SK-N-SH treated with all-trans-retinoic acid at 6 μM for 48 hours (cell line): ENCODE measurements around the gene ARHGEF4.

Source experiments
- PATZ1 ChIP-seq: fragments of 250-450 bp; sonication (Bioruptor Pico); IDR thresholded peaks from 2 replicates; pipeline ENCODE4 v1.8.0; 2020; ENCODE audit warnings: mild to moderate bottlenecking, moderate library complexity, borderline replicate concordance
- TOX ChIP-seq: fragments of 250-450 bp; sonication (Bioruptor Pico); IDR thresholded peaks from 2 replicates; pipeline ENCODE4 v1.8.0; 2021; ENCODE audit warnings: mild to moderate bottlenecking, moderate library complexity, borderline replicate concordance
- ZC3H10 ChIP-seq: fragments of 250-450 bp; sonication (Bioruptor Pico); IDR thresholded peaks from 2 replicates; pipeline ENCODE4 v1.5.1; 2021; ENCODE audit warnings: mild to moderate bottlenecking, moderate library complexity
- ZNF8 ChIP-seq: fragments of 450-650 bp; formaldehyde crosslinking; IDR thresholded peaks from 2 replicates; pipeline ENCODE4 v1.5.0; 2020; ENCODE audit warnings: mild to moderate bottlenecking, moderate library complexity

DNA sequence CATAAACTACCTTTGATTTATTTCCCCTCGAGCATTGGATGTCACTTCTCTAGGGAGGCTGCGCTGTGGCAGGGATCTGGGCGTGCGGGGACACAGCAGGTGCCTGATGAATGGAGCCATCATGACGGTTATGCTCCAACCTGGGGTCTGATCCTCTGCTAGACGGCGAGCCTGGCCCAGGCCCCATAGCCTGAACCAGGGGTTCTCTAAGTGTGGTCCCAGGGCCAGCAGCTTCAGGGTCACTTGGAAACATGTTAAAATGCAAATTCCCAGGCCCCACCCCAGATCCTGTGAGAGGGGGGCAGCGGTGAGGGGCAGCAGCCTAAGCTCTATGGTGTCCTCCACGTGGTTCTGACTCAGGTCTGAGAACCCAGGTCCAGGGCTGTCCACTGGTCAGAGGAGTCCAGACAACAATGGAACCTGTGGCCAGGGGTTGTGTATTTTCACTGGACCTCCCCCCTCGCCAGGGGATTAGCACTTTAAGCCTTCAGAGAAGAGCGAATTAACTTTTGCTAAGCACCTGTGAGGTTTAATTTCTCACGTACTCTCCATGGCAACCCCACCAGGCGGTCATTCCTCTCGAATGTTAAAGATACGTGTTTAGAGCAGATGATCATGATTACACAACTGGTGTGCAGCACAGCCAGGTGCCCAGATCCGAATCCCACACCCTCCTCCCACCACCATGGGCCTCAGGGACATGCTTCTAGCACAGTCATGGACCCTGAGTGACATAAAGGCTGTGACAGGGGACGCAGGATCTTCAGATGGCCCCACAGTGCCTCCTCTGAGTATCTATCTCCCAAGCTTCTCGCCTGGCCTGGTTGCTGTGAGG, 1.6 kb upstream of the ARHGEF4 start:
- TF ChIP-seq PATZ1 (CRISPR knock-in tag): no peak
- no peak for TF ChIP-seq ZC3H10 (CRISPR knock-in tag)
- TF ChIP-seq TOX (CRISPR knock-in tag): no peak
- no peak for TF ChIP-seq ZNF8
